PFSK-1 (cell line): Measurements from ENCODE around the gene UBTD1.

Experiments used
- FOXP2 ChIP-seq: optimal IDR thresholded peaks from 2 replicates; pipeline ENCODE3; 2011; ENCODE audit warnings: borderline replicate concordance, control low read depth, inconsistent platforms; ENCODE audit not compliant: insufficient read depth; ENCODE audit errors: extremely low read length, extremely low read depth
- POLR2AphosphoS5 ChIP-seq: IDR thresholded peaks from 2 replicates; pipeline ENCODE4 v1.6.1; 2012; ENCODE audit warnings: low read depth, mild to moderate bottlenecking, control low read depth, low read length, moderate library complexity
- REST ChIP-seq, 2 experiments: IDR thresholded peaks; 2 replicates each; pipeline versions ENCODE4 v1.6.1 to v1.8.0; 2011 to 2012; ENCODE audit warnings: low read depth in 2 of 2, low read length in 2 of 2, control low read depth in 1 of 2, inconsistent platforms in 1 of 2, mild to moderate bottlenecking in 1 of 2, moderate library complexity in 1 of 2; ENCODE audit not compliant: insufficient read depth in 1 of 2
- SIN3A ChIP-seq: IDR thresholded peaks from 2 replicates; pipeline ENCODE4 v1.6.1; 2012; ENCODE audit warnings: mild to moderate bottlenecking, low read length, moderate library complexity, borderline replicate concordance; ENCODE audit not compliant: insufficient read depth
- TAF1 ChIP-seq: IDR thresholded peaks from 2 replicates; pipeline ENCODE4 v1.6.1; 2012; ENCODE audit warnings: low read length, control low read depth, borderline replicate concordance; ENCODE audit not compliant: insufficient read depth

UBTD1 gene

DNA sequence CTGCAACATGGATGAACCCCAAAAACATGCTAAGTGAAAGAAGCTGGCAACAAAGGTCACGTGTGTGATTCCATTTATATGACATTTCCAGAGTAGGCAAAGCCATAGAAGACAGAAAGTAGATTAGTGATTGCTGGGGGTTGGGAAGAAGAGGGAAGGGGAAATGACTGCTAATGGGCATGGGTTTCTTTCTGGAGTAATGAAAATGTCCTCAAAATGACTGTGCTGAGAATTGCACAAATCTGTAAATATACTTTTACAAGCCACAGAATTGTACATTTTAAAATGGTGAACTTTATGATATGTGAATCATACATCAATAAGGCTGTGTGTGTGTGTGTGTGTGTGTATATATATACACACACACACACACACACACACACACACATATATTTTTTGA, 16.3 kb upstream of the UBTD1 start:
- TF ChIP-seq REST (IDR thresholded peaks at IDR 0.05; ENCODE audit: insufficient read depth in 1 of 2, low read depth in 2 of 2, low read length in 2 of 2) (no peak), TAF1 (no peak), SIN3A (no peak), POLR2AphosphoS5 (no peak), FOXP2 (no peak)

GRCh38 chr10:97483506-97483905, 15.2 kb upstream of the UBTD1 start:
- TF ChIP-seq TAF1 (no peak), POLR2AphosphoS5 (no peak), REST (IDR thresholded peaks at IDR 0.05; ENCODE audit: insufficient read depth in 1 of 2, low read depth in 2 of 2, low read length in 2 of 2) (no peak), FOXP2 (no peak), SIN3A (no peak)

GRCh38 chr10:97483921-97484320, 14.8 kb upstream of the UBTD1 start:
- TF ChIP-seq POLR2AphosphoS5 = no peak
- no peak for TF ChIP-seq TAF1
- no peak for TF ChIP-seq SIN3A
- no peak for TF ChIP-seq FOXP2
- no peak for TF ChIP-seq REST (IDR thresholded peaks at IDR 0.05; ENCODE audit: insufficient read depth in 1 of 2, low read depth in 2 of 2, low read length in 2 of 2)

- TF ChIP-seq TAF1 (no peak), POLR2AphosphoS5 (no peak), SIN3A (no peak), FOXP2 (no peak), REST (IDR thresholded peaks at IDR 0.05; ENCODE audit: insufficient read depth in 1 of 2, low read depth in 2 of 2, low read length in 2 of 2) (no peak)
These were observed 13.0 kb upstream of the UBTD1 start for GRCh38 chr10:97485647-97486281.

GRCh38 chr10:97490592-97490991, 8.1 kb upstream of the UBTD1 start:
- TF ChIP-seq POLR2AphosphoS5 (no peak), TAF1 (no peak)
